D721Med (cell line): ENCODE data around the gene SCAP.
A peak's percentile ranks its signal among the peaks of the same experiment; 100 is the strongest.

Experiments used
- DNase-seq: peaks from one replicate; pipeline ENCODE4 v3.0.0; 2011; ENCODE audit warnings: low spot score; ENCODE audit not compliant: insufficient read length
- FAIRE-seq: peaks from 2 replicates; lab custom pipeline; 2011; peaks lifted over from hg19 to GRCh38; lab: Jason Lieb, UNC
- TF ChIP-seq, protein P1 (sequence below): IDR thresholded peaks from 2 replicates; pipeline ENCODE4 v1.5.1; 2012; ENCODE audit warnings: mild to moderate bottlenecking, control low read depth; ENCODE audit not compliant: insufficient read depth; ENCODE audit errors: missing control alignments

The SCAP gene

DNA sequence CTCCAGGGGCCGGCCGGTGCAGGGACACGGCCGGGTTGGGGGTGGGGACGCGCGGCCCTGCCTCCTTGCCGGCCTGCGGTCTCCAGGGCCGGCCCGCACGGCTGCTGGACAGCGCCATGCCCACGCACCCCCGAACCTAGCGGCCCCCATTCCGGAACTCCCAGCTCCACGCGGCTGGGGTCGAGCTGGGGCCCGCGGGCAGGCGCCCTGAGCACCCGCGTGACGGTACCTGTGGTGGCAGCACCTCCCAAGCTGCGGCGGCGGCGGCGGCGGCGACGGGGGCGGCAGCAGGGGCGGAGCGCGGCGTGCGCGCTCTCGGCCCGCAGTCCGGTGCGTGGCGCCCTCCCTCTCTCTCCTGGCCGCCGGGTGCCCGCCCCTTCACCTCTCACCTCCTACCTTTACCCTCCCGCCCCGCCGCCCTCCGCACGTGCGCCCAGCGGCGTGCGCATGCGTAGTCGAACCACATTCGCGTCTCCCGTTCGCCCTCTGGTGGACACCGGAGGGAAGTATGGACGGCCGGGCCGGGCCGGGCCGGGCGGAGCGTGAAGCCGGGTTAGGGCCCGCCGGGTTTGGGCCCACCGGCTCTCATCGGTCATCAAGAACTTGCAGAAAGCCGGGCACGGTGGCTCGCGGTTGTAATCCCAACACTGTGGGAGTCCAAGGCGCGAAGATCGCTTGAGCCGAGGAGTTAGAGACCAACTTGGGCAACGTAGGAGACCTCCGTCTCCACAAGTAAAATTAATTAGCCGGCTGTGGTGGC lies at the start of gene SCAP:
TSS of gene SCAP (minus strand) at position 372 of the 760 bp plus-strand sequence. CDS start 32,948 bp downstream, outside the sequence.
- DNase-seq (peak; percentile 72), FAIRE-seq (no peak)
- TF ChIP-seq, protein P1, sequence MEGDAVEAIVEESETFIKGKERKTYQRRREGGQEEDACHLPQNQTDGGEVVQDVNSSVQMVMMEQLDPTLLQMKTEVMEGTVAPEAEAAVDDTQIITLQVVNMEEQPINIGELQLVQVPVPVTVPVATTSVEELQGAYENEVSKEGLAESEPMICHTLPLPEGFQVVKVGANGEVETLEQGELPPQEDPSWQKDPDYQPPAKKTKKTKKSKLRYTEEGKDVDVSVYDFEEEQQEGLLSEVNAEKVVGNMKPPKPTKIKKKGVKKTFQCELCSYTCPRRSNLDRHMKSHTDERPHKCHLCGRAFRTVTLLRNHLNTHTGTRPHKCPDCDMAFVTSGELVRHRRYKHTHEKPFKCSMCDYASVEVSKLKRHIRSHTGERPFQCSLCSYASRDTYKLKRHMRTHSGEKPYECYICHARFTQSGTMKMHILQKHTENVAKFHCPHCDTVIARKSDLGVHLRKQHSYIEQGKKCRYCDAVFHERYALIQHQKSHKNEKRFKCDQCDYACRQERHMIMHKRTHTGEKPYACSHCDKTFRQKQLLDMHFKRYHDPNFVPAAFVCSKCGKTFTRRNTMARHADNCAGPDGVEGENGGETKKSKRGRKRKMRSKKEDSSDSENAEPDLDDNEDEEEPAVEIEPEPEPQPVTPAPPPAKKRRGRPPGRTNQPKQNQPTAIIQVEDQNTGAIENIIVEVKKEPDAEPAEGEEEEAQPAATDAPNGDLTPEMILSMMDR: peak; percentile 67

DNA sequence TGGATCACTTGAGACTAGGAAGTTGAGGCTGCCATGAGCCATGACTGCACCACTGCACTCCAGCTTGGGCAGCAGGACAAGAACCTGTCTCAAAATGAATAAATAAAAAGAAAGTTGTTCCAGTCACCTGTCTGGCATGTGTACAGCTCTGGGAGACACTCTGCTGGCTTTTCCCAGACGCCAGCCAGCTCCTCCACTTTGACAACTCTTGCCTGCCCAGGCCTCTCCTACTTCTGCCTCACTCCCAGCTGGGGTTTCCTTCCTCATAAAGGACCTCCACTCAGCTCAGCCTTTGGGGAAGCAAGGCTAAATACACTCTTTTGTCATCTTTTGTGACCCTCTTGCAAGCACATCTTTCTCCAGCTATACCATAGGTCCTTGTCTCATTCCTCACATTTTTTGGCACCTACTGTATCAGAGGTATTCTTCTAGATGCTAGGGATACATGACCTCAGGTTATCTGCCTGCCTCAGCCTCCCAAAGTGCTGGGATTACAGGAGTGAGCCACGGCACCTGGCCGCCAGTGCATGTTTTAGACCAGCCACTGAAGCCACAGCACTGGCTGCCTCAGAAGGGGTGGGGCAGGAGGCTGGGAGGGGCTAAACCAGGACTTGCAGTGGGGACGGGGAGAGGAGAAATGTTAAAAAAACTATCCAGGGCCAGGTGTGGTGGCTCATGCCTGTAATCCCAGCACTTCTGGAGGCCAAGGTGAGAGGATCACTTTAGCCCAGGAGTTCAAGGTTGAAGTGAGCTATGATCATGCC lies 47.8 kb upstream of the SCAP start:
- FAIRE-seq (no peak), DNase-seq (no peak)
- TF ChIP-seq, protein P1: no peak

DNA sequence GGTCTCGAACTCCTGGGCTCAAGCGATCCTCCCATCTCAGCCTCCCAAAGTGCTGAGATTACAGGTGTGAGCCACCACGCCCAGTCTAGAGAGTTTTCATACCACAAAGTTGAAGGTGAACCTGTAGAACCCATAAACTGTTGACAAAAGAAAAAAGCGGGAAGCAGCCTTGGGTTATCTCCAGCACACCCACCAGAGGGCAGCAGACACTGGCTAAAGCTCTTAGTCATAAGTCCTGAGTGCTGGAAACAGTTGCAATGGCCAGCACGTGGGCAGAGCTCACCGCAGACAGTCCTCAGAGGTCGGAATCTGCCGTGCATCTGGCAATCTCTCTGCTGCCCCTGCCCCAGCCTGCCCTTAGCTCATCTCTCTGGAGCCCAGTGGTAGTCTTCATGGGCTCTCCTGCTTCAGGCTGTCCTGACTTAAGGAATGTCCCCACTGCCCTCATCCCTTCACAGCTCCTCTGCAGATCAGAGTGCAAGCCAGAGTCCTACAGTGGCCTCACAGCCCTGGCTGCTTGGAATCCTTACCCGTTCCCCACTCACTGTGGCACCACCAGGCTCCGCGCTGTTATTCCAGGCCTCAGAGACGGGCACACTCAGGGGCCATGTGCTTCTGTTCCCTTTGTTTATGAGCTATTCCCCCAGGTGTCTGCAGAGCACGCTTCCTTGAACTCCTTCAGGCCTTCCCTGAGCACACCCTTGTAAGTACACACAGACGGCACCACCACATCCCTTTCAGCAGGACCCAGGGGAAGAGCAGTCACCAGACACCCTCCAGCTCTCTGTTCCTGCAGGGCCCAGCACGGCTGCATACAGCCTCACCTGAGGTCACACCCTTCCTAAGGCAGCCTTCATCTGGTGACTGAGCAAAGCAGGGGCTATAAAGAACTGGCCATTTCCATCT lies 46.6 kb upstream of the SCAP start:
- FAIRE-seq: peak; percentile 77
- peak; percentile 48 for DNase-seq
- TF ChIP-seq, protein P1: peak; percentile 93

DNA sequence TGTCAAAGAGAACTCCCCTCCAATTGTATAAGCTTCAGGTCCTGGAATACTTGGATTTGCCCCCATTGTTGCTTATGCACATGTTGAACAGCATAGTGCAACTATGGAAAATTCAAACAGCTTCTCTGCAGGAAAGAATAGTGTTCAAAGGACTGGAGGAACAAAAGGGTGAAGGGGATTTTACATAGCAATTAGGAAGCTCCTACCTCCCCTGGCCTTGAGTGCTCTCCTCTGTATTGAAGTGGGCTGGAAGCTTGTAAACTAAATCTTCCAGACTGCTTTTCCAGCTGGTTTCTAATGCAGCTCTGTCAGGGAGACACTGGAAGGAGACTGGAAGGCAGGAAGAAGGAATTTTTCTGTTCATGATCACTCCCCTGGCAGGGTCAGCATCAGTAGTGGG lies 45.0 kb upstream of the SCAP start:
- DNase-seq: no peak
- TF ChIP-seq, protein P1: no peak
- no peak for FAIRE-seq

DNA sequence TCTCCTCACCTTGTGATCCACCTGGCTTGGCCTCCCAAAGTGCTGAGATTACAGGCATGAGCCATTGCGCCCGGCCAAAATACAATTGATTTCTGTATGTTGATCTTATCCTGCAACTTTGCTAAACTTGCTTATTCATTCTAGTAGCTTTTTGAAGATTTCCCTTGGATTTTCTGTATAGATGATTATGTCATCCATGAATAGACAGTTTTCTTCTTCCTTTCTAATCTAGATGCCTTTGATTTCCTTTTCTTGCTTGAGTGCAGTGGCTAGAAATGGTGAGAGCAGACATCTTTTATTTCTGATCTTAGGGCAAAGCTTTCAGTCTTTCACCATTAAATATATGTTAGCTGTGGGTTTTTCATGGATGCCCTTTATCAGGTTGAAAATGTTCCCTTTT lies 42.2 kb upstream of the SCAP start:
- FAIRE-seq (no peak), DNase-seq (no peak)
- TF ChIP-seq, protein P1: no peak

DNA sequence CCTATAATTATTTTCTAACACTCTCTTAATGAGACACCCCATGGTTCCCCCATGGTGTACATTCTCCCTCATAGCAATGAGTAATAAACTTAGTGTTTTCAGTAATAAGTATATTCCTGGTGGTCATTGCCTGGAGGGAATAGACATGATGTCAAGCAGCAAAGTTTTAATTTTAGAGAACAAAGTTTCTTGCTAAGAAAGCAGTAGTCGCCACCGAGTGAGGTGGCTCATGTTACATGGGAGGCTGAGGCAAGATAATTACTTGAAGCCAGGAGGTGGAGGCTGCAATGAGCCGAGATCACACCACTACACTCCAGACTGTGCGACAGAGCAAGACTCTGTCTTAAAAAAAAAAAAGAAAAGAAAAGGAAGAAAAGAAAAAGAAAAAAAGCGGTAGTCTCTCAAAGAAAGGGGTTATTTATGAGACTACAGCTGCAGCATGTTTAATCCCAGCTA lies 40.2 kb upstream of the SCAP start:
- DNase-seq (no peak), FAIRE-seq (no peak)
- TF ChIP-seq, protein P1: no peak
